Measurements from ENCODE around the gene CRYBA4. TPM values are rescaled to one million over a fixed set of nuclear protein-coding genes. Genes with fewer than 3 reads are reported as not detected.

The CRYBA4 gene
- total RNA-seq, 2 donors from 2014 or later, result not detected

DNA sequence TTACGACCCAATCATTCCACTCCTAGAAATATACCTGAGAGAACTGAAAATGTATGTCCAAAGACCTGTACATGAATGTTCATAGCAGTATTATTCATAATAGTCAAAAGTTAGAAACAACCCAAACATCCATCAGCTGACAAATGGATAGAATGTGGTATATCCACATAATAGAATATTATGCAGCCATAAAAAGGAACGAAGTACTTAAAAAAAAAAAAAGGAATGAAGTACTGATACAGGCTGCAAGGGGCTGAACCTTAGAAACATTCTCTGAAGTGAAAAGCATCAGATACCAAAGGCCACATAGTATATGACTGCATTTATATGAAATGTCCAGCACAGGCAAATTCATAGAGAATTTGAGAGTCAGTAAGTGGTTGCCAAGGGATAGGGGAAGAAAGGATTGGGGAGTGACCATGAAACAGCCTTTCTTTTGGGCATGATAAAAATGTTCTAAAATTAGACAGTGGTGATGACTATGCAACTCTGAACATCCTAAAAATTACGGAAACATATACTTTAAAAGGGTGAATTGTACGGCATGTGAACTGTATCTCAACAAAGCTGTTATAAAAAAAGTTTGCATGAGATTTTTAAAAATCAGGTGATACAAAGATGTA lies 33.7 kb upstream of the CRYBA4 start:
- peaks cover 46% of the 10 kb centered on the region for H3K4me1 Mint-ChIP-seq
- H3K9me3 ChIP-seq (ENCODE audit: control insufficient read depth, low read length, poor library complexity, severe bottlenecking), result no peaks in the 10 kb centered on the region
- H3K27ac Mint-ChIP-seq, result peak overlapping the region; percentile 67
- H3K4me3 Mint-ChIP-seq, result peak overlapping the region; percentile 87
- H3K27me3 Mint-ChIP-seq, result no peaks in the 10 kb centered on the region
- no peaks in the 10 kb centered on the region for H3K36me3 Mint-ChIP-seq (ENCODE audit: low read depth)
- DNase-seq (no peak), ATAC-seq (no peak)

DNA sequence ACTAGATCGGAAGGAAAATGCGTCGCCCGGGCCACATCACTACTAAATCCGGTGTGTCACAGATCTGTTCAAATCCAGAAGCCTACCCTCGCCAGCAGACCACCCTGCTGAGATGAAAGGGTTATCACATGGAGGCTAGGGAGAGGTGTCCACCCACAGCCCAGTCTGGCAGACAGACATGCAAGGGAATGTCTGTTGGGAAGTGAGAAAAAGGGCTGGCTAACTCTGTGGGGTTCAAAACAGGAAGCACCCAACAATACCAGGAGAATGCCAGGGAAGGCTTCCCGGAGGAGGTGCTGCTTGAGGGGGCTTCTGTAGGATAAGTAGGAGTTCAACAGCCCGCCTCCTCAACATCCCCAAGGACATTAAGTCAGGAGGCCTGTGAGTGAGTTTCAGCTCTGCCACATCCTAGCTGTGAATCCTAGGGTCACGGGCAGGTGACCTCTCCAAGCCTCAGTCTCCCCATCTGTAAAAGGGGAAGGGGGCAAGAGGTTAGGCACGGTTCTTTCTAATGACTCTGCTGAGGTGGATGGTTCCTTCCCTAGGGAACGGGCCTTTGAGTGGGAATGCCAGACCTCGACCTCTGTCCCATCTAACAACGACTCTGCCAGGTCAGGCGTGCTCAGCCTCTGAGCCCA lies 32.9 kb upstream of the CRYBA4 start:
- H3K9me3 ChIP-seq (ENCODE audit: control insufficient read depth, low read length, poor library complexity, severe bottlenecking), result no peaks in the 10 kb centered on the region
- Mint-ChIP-seq H3K4me1 (peaks cover 49% of the 10 kb centered on the region), H3K4me3 (peak overlapping the region; percentile 87), H3K27ac (peak overlapping the region; percentile 67), H3K27me3 (no peaks in the 10 kb centered on the region), H3K36me3 (ENCODE audit: low read depth) (no peaks in the 10 kb centered on the region)
- DNase-seq, result no peak
- ATAC-seq, result no peak

DNA sequence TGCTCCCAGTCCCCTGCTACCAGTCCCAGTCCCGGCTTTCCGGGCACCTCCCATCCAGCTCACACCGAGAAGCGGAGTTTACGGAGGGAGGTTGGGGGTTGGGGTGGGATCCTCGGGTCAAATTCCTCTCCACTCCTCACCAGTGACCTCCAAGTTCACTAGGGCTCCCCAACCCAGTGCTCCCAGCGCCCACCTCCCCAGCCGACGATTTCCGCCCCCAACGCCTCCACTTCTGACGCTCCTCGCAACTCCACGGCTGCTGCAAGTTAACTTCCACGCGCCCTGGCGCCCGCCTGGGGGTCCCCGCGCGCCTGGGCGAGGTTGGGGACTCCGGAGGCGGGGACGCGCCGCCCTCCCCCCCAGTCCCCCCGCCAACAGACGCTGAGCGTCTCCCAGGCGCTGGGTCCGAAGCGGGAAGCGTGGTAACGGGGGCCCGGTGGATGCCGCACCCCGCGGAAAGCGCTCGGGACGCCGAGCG lies 32.4 kb upstream of the CRYBA4 start:
- peak overlapping the region; percentile 67 for H3K27ac Mint-ChIP-seq
- no peaks in the 10 kb centered on the region for H3K9me3 ChIP-seq (ENCODE audit: control insufficient read depth, low read length, poor library complexity, severe bottlenecking)
- DNase-seq (peak in 2 of 3 donors; percentile 19), ATAC-seq (peak; percentile 13)
- H3K27me3 Mint-ChIP-seq, result no peaks in the 10 kb centered on the region
- H3K4me3 Mint-ChIP-seq, result peak overlapping the region; percentile 87
- no peaks in the 10 kb centered on the region for H3K36me3 Mint-ChIP-seq (ENCODE audit: low read depth)
- peaks cover 45% of the 10 kb centered on the region for H3K4me1 Mint-ChIP-seq

DNA sequence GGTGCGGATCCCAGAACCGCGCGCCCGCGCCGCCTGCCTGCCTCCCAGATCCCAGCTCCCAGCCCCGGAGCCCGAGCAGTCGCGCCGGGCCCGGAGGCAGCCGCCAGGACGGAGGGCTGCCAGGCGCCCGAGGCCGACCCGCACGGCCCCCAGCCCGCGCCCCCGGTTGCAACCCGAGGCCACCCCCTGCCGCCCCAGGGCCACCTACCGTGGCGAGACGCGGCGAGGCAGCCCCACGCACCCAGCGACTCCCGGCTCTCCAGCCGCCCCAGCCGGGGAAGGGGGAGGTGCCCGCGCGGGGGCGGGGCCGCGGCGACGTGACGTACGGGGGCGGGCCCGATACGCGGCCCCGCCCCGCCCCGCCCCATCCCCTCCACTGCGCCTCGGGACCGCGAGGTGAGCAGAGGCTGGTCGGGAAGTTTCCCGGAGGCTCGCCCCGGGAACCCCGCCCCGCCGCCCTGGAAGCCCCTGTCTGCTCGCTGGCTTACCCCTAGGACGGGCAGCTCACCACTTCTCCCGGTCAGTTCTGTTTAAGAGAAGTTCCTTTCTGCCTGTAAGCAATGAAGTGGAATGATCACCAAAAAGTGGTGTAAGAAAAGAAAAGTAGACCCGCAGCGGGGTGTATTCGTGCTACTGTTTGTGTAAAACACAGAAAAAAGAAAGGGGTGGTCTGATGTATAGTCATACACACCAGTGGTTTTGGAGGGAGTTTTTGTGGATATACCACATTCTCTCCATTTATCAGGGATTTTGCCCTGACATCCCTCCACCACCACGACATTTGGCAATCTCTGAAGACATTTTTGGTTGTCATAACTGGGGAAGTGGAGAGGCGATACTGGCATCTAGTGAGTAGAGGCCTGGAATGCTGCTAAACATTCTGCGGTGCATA lies 31.7 kb upstream of the CRYBA4 start, which contains the start of gene TPST2:
Gene TPST2 (minus strand): TSS at position 288 of the 892 bp plus-strand sequence. CDS start 48,502 bp downstream, outside the sequence.
- H3K9me3 ChIP-seq (ENCODE audit: control insufficient read depth, low read length, poor library complexity, severe bottlenecking), result no peaks in the 10 kb centered on the region
- H3K36me3 Mint-ChIP-seq (ENCODE audit: low read depth), result no peaks in the 10 kb centered on the region
- H3K27ac Mint-ChIP-seq, result peak within 1 kb of the TSS; percentile 81
- ATAC-seq (peak; percentile 90), DNase-seq (peak; percentile 76 to 83 (median 80))
- no peaks in the 10 kb centered on the region for H3K27me3 Mint-ChIP-seq
- peak within 1 kb of the TSS; percentile 94 for H3K4me3 Mint-ChIP-seq
- H3K4me1 Mint-ChIP-seq, result peaks cover 38% of the 10 kb centered on the region

DNA sequence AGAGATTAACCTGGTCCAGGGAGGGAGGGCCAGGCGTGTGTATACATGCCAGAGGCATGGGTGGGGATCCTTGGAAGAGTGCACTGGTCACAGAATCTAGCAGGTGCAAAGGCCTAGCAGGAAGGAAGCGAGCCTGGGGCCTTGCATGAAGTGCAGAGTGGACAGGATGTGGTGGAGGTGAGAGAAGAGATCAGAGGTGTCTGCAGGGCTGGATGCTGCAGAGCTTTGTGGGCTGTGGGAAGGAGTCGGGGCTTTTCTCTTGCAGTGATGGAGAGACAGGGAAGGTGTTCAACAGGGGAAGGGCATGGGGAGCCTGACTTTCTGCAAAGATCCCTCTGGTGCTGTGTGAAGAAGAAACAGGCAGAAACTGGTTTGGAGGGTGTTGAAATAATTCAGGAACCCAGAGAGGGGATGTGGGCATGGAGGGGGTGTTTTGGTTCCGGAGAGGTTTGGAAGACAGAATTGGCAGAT lies 29.3 kb upstream of the CRYBA4 start:
- H3K9me3 ChIP-seq (ENCODE audit: control insufficient read depth, low read length, poor library complexity, severe bottlenecking), result no peaks in the 10 kb centered on the region
- Mint-ChIP-seq H3K27ac (peak overlapping the region; percentile 88), H3K36me3 (ENCODE audit: low read depth) (no peaks in the 10 kb centered on the region), H3K27me3 (no peaks in the 10 kb centered on the region), H3K4me3 (peak overlapping the region; percentile 80), H3K4me1 (peaks cover 31% of the 10 kb centered on the region)
- ATAC-seq (peak; percentile 55), DNase-seq (peak in 1 of 3 donors; percentile 8)

DNA sequence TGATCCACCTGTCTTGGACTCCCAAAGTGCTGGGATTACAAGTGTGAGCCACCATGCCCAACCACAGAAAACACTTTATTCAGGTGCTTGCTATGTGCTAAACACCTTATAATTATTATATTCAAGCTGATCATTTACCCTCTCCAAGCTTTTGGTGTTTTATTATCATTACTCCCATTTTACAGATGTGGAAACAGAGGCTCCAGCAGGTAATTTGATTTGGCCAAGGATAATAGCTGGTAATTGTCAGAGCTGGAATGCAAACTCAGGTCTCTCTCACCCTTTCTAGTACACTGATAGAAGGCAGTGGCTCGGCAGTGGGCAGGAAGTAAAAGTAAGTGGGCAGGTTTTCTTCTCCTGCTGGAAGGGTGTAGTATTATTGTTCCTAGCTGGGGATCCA lies 28.0 kb upstream of the CRYBA4 start:
- H3K9me3 ChIP-seq (ENCODE audit: control insufficient read depth, low read length, poor library complexity, severe bottlenecking), result no peaks in the 10 kb centered on the region
- Mint-ChIP-seq H3K36me3 (ENCODE audit: low read depth) (no peaks in the 10 kb centered on the region), H3K4me1 (peaks cover 31% of the 10 kb centered on the region), H3K4me3 (no peak overlapping the region), H3K27me3 (no peaks in the 10 kb centered on the region), H3K27ac (peak overlapping the region; percentile 88)
- ATAC-seq (no peak), DNase-seq (no peak)

DNA sequence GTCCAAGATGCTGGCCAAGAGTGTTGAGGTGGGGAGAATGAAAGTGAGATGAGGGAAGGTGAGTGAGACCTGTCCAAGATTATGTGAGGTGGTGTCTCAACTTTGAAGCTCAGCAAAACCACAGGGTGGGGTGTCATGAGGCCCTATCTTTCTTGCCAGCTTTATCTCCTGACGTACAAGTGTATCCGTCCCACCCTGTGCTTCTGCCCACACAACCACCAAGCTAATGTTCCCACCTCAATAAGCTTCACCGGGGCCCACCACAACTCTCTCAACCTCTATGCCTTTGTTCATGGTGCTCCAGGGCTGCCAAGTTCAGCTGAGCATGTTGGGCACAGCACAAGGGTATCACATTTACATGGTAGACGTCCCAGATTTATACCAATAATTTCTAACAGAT lies 24.7 kb upstream of the CRYBA4 start:
- no peak overlapping the region for H3K27ac Mint-ChIP-seq
- DNase-seq (no peak), ATAC-seq (no peak)
- no peak overlapping the region for H3K4me3 Mint-ChIP-seq
- no peaks in the 10 kb centered on the region for H3K36me3 Mint-ChIP-seq (ENCODE audit: low read depth)
- H3K9me3 ChIP-seq (ENCODE audit: control insufficient read depth, low read length, poor library complexity, severe bottlenecking), result no peaks in the 10 kb centered on the region
- peaks cover 26% of the 10 kb centered on the region for H3K4me1 Mint-ChIP-seq
- H3K27me3 Mint-ChIP-seq, result peaks cover 5% of the 10 kb centered on the region

DNA sequence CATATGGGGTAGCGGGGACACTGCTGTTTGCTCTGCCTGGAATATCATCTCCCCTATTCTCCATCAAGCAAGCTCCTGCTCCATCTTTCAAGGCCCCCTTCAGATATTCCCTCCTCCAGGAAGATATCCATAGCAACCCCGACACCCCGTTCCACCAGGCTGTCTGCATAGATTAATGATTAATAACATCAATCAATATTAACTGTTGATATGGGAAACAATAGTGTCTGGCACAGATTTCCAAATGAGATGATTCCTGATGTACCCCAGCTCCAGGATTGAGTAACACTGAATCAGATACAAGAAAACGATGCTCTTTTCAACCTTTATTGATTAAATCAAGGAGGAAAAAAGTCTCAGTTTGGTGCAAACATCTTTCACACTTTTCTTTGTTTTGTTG lies 24.3 kb upstream of the CRYBA4 start:
- no peak for ATAC-seq
- Mint-ChIP-seq H3K4me3 (no peak overlapping the region), H3K4me1 (peaks cover 21% of the 10 kb centered on the region), H3K27ac (no peak overlapping the region), H3K27me3 (peaks cover 5% of the 10 kb centered on the region), H3K36me3 (ENCODE audit: low read depth) (no peaks in the 10 kb centered on the region)
- H3K9me3 ChIP-seq (ENCODE audit: control insufficient read depth, low read length, poor library complexity, severe bottlenecking), result no peaks in the 10 kb centered on the region
- no peak for DNase-seq

DNA sequence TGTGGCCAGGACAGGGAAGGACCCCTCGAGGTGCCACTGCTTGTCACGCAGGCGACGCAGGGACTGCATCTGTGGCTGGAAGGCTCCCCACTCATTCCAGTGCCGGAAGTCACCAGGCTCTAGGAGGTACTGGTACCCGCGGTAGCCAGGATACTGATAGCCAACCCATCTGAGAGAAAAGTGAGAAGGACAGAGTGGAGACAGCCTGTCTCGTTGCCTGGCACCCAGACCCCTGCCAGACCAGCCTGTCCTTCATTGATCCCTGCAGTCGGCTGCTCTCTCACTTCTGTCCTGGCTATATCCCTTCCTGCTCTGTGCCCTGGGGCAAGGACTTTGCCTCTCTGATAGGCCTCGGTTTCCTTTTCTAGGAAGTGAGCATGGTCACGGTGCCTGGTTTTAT lies 22.3 kb upstream of the CRYBA4 start:
- no peaks in the 10 kb centered on the region for H3K9me3 ChIP-seq (ENCODE audit: control insufficient read depth, low read length, poor library complexity, severe bottlenecking)
- no peak overlapping the region for H3K27ac Mint-ChIP-seq

DNA sequence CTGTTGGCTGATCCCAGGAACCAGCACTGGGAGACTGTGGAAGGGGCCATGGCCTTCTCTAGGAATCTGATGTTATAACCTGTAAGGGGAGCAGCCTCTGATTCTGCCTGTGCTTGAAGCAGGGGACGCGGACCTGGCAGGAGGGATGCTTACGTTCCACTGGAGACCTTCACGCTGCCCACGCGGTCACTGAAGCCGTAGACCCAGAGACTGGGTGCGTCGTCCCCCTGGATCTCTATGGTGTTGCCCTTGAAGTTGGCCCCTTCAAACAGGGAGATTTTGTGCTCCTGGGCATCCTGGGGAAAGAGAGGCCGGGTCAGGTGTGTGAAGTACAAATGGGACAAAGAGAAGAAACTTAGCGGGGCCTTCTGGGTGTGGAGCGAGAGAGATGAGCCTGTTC lies 20.0 kb upstream of the CRYBA4 start:
- H3K27ac Mint-ChIP-seq, result no peak overlapping the region
- H3K4me3 Mint-ChIP-seq, result no peak overlapping the region
- ATAC-seq, result no peak
- H3K36me3 Mint-ChIP-seq (ENCODE audit: low read depth), result no peaks in the 10 kb centered on the region
- H3K4me1 Mint-ChIP-seq, result peaks cover 17% of the 10 kb centered on the region
- no peaks in the 10 kb centered on the region for H3K9me3 ChIP-seq (ENCODE audit: control insufficient read depth, low read length, poor library complexity, severe bottlenecking)
- H3K27me3 Mint-ChIP-seq, result peaks cover 5% of the 10 kb centered on the region
- no peak for DNase-seq

More for the DNA sequence above, 22.3 kb upstream of the CRYBA4 start:
- DNase-seq, result no peak
- peaks cover 17% of the 10 kb centered on the region for H3K4me1 Mint-ChIP-seq
- H3K27me3 Mint-ChIP-seq, result peaks cover 5% of the 10 kb centered on the region
- no peaks in the 10 kb centered on the region for H3K36me3 Mint-ChIP-seq (ENCODE audit: low read depth)
- no peak for ATAC-seq
- H3K4me3 Mint-ChIP-seq, result no peak overlapping the region

DNA sequence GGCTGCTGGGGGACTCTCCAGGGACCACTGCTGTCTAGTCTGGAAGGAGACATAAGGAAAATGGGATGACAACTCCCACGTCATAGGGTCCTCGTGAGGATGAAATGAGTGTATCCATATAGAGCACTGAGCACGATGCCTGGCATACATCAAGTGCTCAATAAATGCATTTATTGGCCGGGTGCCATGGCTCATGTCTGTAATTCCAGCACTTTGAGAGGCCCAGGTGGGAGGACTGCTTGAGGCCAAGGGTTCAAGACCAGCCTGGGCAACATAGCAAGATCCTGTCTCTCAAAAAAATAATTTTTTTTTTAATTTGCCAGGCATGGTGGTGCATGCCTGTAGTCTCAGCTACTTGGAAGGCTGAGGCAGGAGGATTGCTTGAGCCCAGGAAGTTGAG lies 19.6 kb upstream of the CRYBA4 start:
- H3K36me3 Mint-ChIP-seq (ENCODE audit: low read depth), result no peaks in the 10 kb centered on the region
- H3K4me3 Mint-ChIP-seq, result no peak overlapping the region
- H3K27ac Mint-ChIP-seq, result no peak overlapping the region
- peaks cover 5% of the 10 kb centered on the region for H3K27me3 Mint-ChIP-seq
- no peak for ATAC-seq
- no peak for DNase-seq
- peaks cover 17% of the 10 kb centered on the region for H3K4me1 Mint-ChIP-seq
- H3K9me3 ChIP-seq (ENCODE audit: control insufficient read depth, low read length, poor library complexity, severe bottlenecking), result no peaks in the 10 kb centered on the region

DNA sequence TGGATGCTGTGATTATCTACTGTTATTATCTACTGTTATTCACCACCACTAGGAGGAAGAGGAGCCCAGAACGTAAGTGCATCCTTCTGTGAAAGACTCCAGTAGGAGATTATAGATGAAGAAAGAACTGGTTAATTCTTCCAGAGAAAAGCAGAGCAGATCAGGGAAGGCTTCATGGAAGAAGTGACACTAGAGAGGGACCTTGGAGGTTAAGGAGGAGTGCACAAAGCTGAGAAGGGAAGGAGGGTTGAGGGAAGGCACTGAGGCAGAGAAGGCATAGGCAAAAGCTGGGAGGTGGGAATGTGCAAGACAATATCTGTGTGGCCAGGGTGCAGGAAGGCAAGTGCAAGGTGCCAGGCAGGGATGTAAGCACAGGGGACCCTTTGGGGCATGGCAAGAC lies 17.4 kb upstream of the CRYBA4 start:
- H3K9me3 ChIP-seq (ENCODE audit: control insufficient read depth, low read length, poor library complexity, severe bottlenecking), result no peaks in the 10 kb centered on the region
- no peaks in the 10 kb centered on the region for H3K36me3 Mint-ChIP-seq (ENCODE audit: low read depth)
- no peak overlapping the region for H3K27ac Mint-ChIP-seq
- H3K4me1 Mint-ChIP-seq, result peaks cover 13% of the 10 kb centered on the region
- no peak for ATAC-seq
- peaks cover 5% of the 10 kb centered on the region for H3K27me3 Mint-ChIP-seq
- no peak overlapping the region for H3K4me3 Mint-ChIP-seq
- DNase-seq, result no peak

DNA sequence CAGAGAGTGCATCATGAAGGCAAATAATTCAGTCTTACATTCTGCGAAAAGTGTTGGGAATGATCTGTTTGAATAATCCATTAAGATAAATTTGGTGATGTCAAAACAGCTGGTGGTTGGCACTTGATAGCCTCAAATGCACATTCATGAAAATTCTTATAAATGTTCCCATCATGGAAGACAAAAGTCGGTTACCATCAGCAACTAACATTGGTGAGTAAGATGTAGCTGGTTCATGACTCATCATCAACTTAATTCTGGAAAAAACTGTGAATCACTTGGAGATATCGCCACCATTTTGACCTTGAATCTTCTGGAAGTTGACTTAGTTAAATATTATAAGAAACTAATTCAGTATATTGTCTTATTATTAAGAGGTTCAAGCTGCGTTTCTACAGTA lies 15.2 kb upstream of the CRYBA4 start:
- no peaks in the 10 kb centered on the region for H3K9me3 ChIP-seq (ENCODE audit: control insufficient read depth, low read length, poor library complexity, severe bottlenecking)
- Mint-ChIP-seq H3K27ac (no peak overlapping the region), H3K4me3 (no peak overlapping the region), H3K27me3 (no peaks in the 10 kb centered on the region), H3K36me3 (ENCODE audit: low read depth) (no peaks in the 10 kb centered on the region), H3K4me1 (peaks cover 22% of the 10 kb centered on the region)
- DNase-seq, result no peak
- no peak for ATAC-seq
